Measurements from ENCODE around the gene ZNF738. TPM values are rescaled to one million over a fixed set of nuclear protein-coding genes. Genes with fewer than 3 reads are reported as not detected.
"Not testable (repeated sequence)": the region's sequence is repeated elsewhere in the genome, so short reads cannot be mapped to it uniquely, and the experiment has no call there.

The ZNF738 gene
- polyA plus RNA-seq, 1 of the 3 experiments (the other 2 are of a cell fraction), result 8.1 TPM

DNA sequence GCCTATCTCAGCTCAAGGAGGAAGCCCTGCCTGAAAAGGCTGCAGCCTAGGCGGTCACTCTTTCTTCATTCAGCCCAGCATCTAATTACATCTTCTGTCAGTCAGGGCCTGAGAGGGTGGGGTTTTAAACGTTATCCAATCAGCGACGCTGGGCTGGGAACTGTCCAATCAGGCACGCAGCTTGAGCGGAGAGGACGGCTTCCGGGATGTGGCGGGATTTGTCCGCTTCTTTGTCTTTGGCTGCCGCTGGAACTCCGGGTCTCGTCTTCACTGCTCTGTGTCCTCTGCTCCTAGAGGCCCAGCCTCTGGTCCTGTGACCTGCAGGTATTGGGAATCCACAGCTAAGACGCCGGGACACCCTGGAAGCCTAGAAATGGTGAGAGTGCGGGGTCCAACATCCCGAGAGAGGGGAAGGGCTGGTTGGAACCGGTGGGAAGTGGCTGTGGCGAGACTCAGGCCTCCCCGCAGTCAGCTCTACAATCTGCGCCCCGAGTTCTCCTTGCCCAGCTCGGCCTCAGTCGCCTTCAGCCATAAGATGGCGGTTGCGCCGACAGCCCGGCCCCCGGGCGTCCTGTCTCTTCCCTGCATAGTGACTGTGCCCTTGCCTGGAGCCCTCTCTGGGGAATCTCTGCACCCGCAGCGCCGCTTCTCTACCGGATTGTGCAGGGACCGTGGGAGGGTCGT lies at the start of gene ZNF738 (continued):
- TF ChIP-seq RAD21 (IDR thresholded peaks at IDR 0.05; ENCODE audit: low read length) (no peak), ELF1 (IDR thresholded peaks at IDR 0.05) (peak; percentile 77)
- TF ChIP-seq, protein P1, sequence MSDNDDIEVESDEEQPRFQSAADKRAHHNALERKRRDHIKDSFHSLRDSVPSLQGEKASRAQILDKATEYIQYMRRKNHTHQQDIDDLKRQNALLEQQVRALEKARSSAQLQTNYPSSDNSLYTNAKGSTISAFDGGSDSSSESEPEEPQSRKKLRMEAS (IDR thresholded peaks at IDR 0.05; ENCODE audit: low read depth), result 0 out of 2 replicates have a peak, but pooled peaks have one; percentile 47
- TF ChIP-seq, protein P2, sequence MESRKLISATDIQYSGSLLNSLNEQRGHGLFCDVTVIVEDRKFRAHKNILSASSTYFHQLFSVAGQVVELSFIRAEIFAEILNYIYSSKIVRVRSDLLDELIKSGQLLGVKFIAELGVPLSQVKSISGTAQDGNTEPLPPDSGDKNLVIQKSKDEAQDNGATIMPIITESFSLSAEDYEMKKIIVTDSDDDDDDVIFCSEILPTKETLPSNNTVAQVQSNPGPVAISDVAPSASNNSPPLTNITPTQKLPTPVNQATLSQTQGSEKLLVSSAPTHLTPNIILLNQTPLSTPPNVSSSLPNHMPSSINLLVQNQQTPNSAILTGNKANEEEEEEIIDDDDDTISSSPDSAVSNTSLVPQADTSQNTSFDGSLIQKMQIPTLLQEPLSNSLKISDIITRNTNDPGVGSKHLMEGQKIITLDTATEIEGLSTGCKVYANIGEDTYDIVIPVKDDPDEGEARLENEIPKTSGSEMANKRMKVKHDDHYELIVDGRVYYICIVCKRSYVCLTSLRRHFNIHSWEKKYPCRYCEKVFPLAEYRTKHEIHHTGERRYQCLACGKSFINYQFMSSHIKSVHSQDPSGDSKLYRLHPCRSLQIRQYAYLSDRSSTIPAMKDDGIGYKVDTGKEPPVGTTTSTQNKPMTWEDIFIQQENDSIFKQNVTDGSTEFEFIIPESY (IDR thresholded peaks at IDR 0.05; ENCODE audit: borderline replicate concordance, low read depth), result no peak
- TF ChIP-seq, protein P3, sequence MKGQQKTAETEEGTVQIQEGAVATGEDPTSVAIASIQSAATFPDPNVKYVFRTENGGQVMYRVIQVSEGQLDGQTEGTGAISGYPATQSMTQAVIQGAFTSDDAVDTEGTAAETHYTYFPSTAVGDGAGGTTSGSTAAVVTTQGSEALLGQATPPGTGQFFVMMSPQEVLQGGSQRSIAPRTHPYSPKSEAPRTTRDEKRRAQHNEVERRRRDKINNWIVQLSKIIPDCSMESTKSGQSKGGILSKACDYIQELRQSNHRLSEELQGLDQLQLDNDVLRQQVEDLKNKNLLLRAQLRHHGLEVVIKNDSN (IDR thresholded peaks at IDR 0.05; ENCODE audit: borderline replicate concordance, low read depth), result 0 out of 2 replicates have a peak, but pooled peaks have one; percentile 17
- TF ChIP-seq, protein P4, sequence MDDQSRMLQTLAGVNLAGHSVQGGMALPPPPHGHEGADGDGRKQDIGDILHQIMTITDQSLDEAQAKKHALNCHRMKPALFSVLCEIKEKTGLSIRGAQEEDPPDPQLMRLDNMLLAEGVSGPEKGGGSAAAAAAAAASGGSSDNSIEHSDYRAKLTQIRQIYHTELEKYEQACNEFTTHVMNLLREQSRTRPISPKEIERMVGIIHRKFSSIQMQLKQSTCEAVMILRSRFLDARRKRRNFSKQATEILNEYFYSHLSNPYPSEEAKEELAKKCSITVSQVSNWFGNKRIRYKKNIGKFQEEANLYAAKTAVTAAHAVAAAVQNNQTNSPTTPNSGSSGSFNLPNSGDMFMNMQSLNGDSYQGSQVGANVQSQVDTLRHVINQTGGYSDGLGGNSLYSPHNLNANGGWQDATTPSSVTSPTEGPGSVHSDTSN (IDR thresholded peaks at IDR 0.05), result peak; percentile 94

DNA sequence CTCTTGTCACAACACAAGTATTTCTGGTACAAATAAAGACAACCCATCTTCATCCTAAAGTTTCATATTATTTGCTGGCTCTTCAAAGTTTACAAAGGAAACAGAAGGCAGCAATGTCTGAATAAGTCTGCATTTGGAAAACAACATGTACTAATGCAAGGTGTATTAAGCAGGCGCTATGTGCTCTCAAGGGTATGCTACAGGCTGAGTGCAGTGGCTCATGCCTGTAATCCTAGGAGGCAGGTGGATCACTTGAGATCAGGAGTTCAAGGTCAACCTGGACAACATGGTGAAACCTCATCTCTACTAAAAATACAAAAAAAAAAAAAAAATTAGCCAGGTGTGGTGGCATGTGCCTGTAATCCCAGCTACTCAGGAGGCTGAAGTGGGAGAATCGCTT lies 46.0 kb upstream of the ZNF738 start:
- CTCF ChIA-PET; H3K9me3 ChIP-seq; H4K20me1 ChIP-seq (ENCODE audit: insufficient read depth); H3K9me2 ChIP-seq; H3K4me1 ChIP-seq (ENCODE audit: control insufficient read depth in 1 of 2, insufficient read depth in 2 of 2, low read depth in 1 of 2, low read length in 1 of 2); POLR2A ChIA-PET; H3K27ac ChIP-seq (ENCODE audit: low read depth in 2 of 2, low read length in 1 of 2); H3K4me3 ChIP-seq (ENCODE audit: low read depth in 2 of 2, low read length in 1 of 2); H3K4me2 ChIP-seq; H2AFZ ChIP-seq (ENCODE audit: low read depth); DNase-seq; H3K27me3 ChIP-seq (ENCODE audit: insufficient read depth); H3F3A ChIP-seq (replicated peaks; ENCODE audit: insufficient read depth); H3K9ac ChIP-seq: not testable (repeated sequence)
- Histone ChIP-seq H3K36me3 (replicated peaks in 1 of 2; ENCODE audit: control insufficient read depth in 1 of 2, insufficient read depth in 2 of 2, low read length in 1 of 2) (peaks cover 0 to 20% of the 10 kb centered on the region in 2 experiments), H3K79me2 (ENCODE audit: insufficient read depth) (peaks cover 58% of the 10 kb centered on the region)
- WGBS (ENCODE audit: low lambda C conversion rate), result 92% methylated on average over 2 of the region's 2 CpGs

DNA sequence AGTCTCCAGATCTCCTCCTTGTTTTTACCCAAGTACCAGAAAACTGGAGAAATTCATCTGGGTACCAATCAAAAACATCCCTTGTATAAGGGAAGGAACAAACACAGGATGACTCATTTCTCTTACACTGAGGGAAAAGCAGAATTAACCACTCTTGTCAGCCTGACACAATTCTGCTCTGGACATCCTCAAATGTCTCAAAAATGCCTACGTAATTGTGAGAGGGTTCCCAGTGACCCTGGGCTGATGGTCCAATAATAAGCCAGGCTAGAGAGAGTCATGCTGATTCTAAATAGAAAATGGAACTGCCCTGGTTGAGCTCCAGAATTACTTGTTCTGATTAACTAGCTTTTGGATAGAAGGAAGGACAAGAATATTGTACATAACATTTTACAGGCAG lies 44.1 kb upstream of the ZNF738 start:
- Histone ChIP-seq H3K27ac (ENCODE audit: low read depth in 2 of 2, low read length in 1 of 2) (peak overlapping the region; percentile 31 to 39; a peak in 1 of 4 replicates), H3K79me2 (ENCODE audit: insufficient read depth) (peaks cover 75% of the 10 kb centered on the region), H3K4me3 (ENCODE audit: low read depth in 2 of 2, low read length in 1 of 2) (no peak overlapping the region), H2AFZ (ENCODE audit: low read depth) (no peak overlapping the region), H3K9me2 (no peaks in the 10 kb centered on the region), H3K36me3 (replicated peaks in 1 of 2; ENCODE audit: control insufficient read depth in 1 of 2, insufficient read depth in 2 of 2, low read length in 1 of 2) (peaks cover 0 to 16% of the 10 kb centered on the region in 2 experiments), H3F3A (replicated peaks; ENCODE audit: insufficient read depth) (no peaks in the 10 kb centered on the region), H3K27me3 (ENCODE audit: insufficient read depth) (no peaks in the 10 kb centered on the region), H4K20me1 (ENCODE audit: insufficient read depth) (no peaks in the 10 kb centered on the region), H3K9ac (no peak overlapping the region), H3K4me2 (no peak overlapping the region), H3K9me3 (no peaks in the 10 kb centered on the region), H3K4me1 (ENCODE audit: control insufficient read depth in 1 of 2, insufficient read depth in 2 of 2, low read depth in 1 of 2, low read length in 1 of 2) (peaks cover 0 to 4% of the 10 kb centered on the region in 2 experiments; a peak in 2 of 4 replicates)
- DNase-seq, result peak; percentile 6
- POLR2A ChIA-PET, result interaction anchor here (1.7 kb wide), 1 partner anchor 15 kb away, joined by 10 read pairs; the partner anchor contains the start of gene ZNF708
- 13% methylated on average over 1 of the region's 1 CpG for WGBS (ENCODE audit: low lambda C conversion rate)
- CTCF ChIA-PET, result interaction anchor here (0.7 kb wide), 1 partner anchor 352 kb away, joined by 3 read pairs; no protein-coding TSS in a partner anchor
- TF ChIP-seq, protein P4 (IDR thresholded peaks at IDR 0.05), result peak; percentile 71
- TF ChIP-seq EZH2phosphoT487 (IDR thresholded peaks at IDR 0.05; ENCODE audit: borderline replicate concordance, low read depth), result no peak
- no peak for TF ChIP-seq RFX5 (IDR thresholded peaks at IDR 0.05; ENCODE audit: low read length)
- TF ChIP-seq JUND (IDR thresholded peaks at IDR 0.05), result peak; percentile 28; the same call in 1 of the 2 replicates
- no peak for TF ChIP-seq RCOR1 (IDR thresholded peaks at IDR 0.05; ENCODE audit: low read length)
- TF ChIP-seq GATA2 (CRISPR knock-in tag; IDR thresholded peaks at IDR 0.05), result no peak
- TF ChIP-seq SIN3A (IDR thresholded peaks at IDR 0.05; ENCODE audit: borderline replicate concordance, low read depth, low read length), result no peak
- TF ChIP-seq GABPA (IDR thresholded peaks at IDR 0.05; ENCODE audit: low read depth), result no peak
- TF ChIP-seq TCF12 (IDR thresholded peaks at IDR 0.05), result peak; percentile 82
- no peak for TF ChIP-seq NFIC (IDR thresholded peaks at IDR 0.05; ENCODE audit: borderline replicate concordance)
- no peak for TF ChIP-seq POLR2AphosphoS5 (IDR thresholded peaks at IDR 0.05; ENCODE audit: low read depth, low read length)
- peak; percentile 34; the same call in 1 of the 2 replicates for TF ChIP-seq FOSL2 (IDR thresholded peaks at IDR 0.05; ENCODE audit: borderline replicate concordance, low read depth)
- TF ChIP-seq ELF1 (IDR thresholded peaks at IDR 0.05), result no peak
- TF ChIP-seq NRF1 (IDR thresholded peaks at IDR 0.05; ENCODE audit: low read depth, low read length), result no peak
- TF ChIP-seq FOXM1 (IDR thresholded peaks at IDR 0.05; ENCODE audit: low read depth), result no peak
- TF ChIP-seq MXI1 (IDR thresholded peaks at IDR 0.05; ENCODE audit: low read depth, low read length), result no peak
- no peak for TF ChIP-seq RAD21 (IDR thresholded peaks at IDR 0.05; ENCODE audit: low read length)
